NOMO-1 treated with DMSO at 0.1 percent for 48 hours (cell line): ENCODE measurements around the gene CYB561D1.
A peak's percentile ranks its signal among the peaks of the same experiment; 100 is the strongest.

Source experiments
- DNase-seq: peaks from one replicate; lab custom pipeline; 2025; ENCODE audit not compliant: unreplicated experiment; lab: John Stamatoyannopoulos, UW

The CYB561D1 gene

GRCh38 chr1:109499661-109500536, 6.0 kb downstream of the CYB561D1 start:
- peak; percentile 30 for DNase-seq

GRCh38 chr1:109500941-109501381, 7.1 kb downstream of the CYB561D1 start:
- DNase-seq, result no peak

GRCh38 chr1:109501644-109502363, 7.9 kb downstream of the CYB561D1 start:
- no peak for DNase-seq

GRCh38 chr1:109502364-109502851, 8.5 kb downstream of the CYB561D1 start:
- DNase-seq, result no peak

- no peak for DNase-seq
Measured at GRCh38 chr1:109503935-109504334, 10.0 kb downstream of the CYB561D1 start.

GRCh38 chr1:109504974-109505373, 11.1 kb downstream of the CYB561D1 start:
- no peak for DNase-seq

- no peak for DNase-seq
Measured at GRCh38 chr1:109508001-109508872, 14.3 kb downstream of the CYB561D1 start.

GRCh38 chr1:109508873-109509175, 14.9 kb downstream of the CYB561D1 start:
- DNase-seq, result no peak

- DNase-seq, result peak; percentile 54
Measured at GRCh38 chr1:109509176-109510134, 15.6 kb downstream of the CYB561D1 start, which contains the start of gene AMIGO1. TSS of gene AMIGO1 (minus strand) at chr1:109509727. CDS start at chr1:109508912, 815 bp downstream.

- DNase-seq, result no peak
Measured at GRCh38 chr1:109513110-109513710, 19.3 kb downstream of the CYB561D1 start.

GRCh38 chr1:109514846-109515245, 21.0 kb downstream of the CYB561D1 start:
- DNase-seq, result no peak

- no peak for DNase-seq
Measured at GRCh38 chr1:109516872-109517271, 23.0 kb downstream of the CYB561D1 start.

GRCh38 chr1:109517337-109517736, 23.4 kb downstream of the CYB561D1 start:
- DNase-seq, result no peak

GRCh38 chr1:109521002-109521951, 27.4 kb downstream of the CYB561D1 start:
- DNase-seq, result no peak

GRCh38 chr1:109522026-109522425, 28.1 kb downstream of the CYB561D1 start:
- DNase-seq, result no peak

GRCh38 chr1:109523706-109524105, 29.8 kb downstream of the CYB561D1 start:
- DNase-seq, result no peak

- no peak for DNase-seq
Measured at GRCh38 chr1:109527098-109527811, 33.4 kb downstream of the CYB561D1 start.
